ENCODE data around the gene CPED1.

CPED1 gene

GRCh38 chr7:121101083-121101482 is 112.6 kb downstream of the CPED1 start (continued):
- TF ChIP-seq ZNF623 (tag by site-specific recombination; IDR thresholded peaks at IDR 0.05) (no peak), ZNF792 (tag by site-specific recombination; IDR thresholded peaks at IDR 0.05) (no peak)

GRCh38 chr7:121101621-121102020 is 113.1 kb downstream of the CPED1 start:
- no peaks in the 10 kb centered on the region for H3K36me3 ChIP-seq (ENCODE audit: control insufficient read depth in 2 of 2, insufficient read depth in 1 of 2, low read length in 2 of 2)
- no peaks in the 10 kb centered on the region for H3K9me3 ChIP-seq (ENCODE audit: control insufficient read depth, insufficient read depth, low read depth, low read length)
- TF ChIP-seq ZNF174 (tag by site-specific recombination; IDR thresholded peaks at IDR 0.05) (no peak), HOXD13 (CRISPR knock-in tag; IDR thresholded peaks at IDR 0.05; ENCODE audit: borderline replicate concordance) (no peak)
- POLR2A ChIA-PET: interaction anchor here (0.6 kb wide), 1 partner anchor 151 kb away, joined by 3 read pairs; the partner anchor contains the start of gene ING3
- H3K4me3 ChIP-seq (ENCODE audit: low read depth, low read length): no peak overlapping the region
- CTCF ChIA-PET: interaction anchor here (1.4 kb wide), 1 partner anchor 295 kb away, joined by 3 read pairs; no protein-coding TSS in a partner anchor
- H3K4me1 ChIP-seq (ENCODE audit: control insufficient read depth, insufficient read depth, low read length): peaks cover 6% of the 10 kb centered on the region
- no peak overlapping the region for H3K27ac ChIP-seq (ENCODE audit: extremely low read depth, low read depth, low read length)

GRCh38 chr7:121102619-121103018 is 114.1 kb downstream of the CPED1 start:
- Histone ChIP-seq H3K4me3 (ENCODE audit: low read depth, low read length) (no peak overlapping the region), H3K27ac (ENCODE audit: extremely low read depth, low read depth, low read length) (no peak overlapping the region), H3K36me3 (ENCODE audit: control insufficient read depth in 2 of 2, insufficient read depth in 1 of 2, low read length in 2 of 2) (no peaks in the 10 kb centered on the region), H3K4me1 (ENCODE audit: control insufficient read depth, insufficient read depth, low read length) (peaks cover 6% of the 10 kb centered on the region), H3K9me3 (ENCODE audit: control insufficient read depth, insufficient read depth, low read depth, low read length) (no peaks in the 10 kb centered on the region)
- ChIA-PET POLR2A (no interaction called here), CTCF (interaction anchor here (0.6 to 1.4 kb wide), 3 partner anchors 42 to 296 kb away, joined by 3 to 4 read pairs (median 3); no protein-coding TSS in a partner anchor)
- TF ChIP-seq ZNF645 (tag by site-specific recombination; IDR thresholded peaks at IDR 0.05): no peak
- TF ChIP-seq ZNF24 (tag by site-specific recombination; IDR thresholded peaks at IDR 0.05): no peak
- no peak for TF ChIP-seq KLF8 (tag by site-specific recombination; IDR thresholded peaks at IDR 0.05)
- TF ChIP-seq ZSCAN23 (tag by site-specific recombination; IDR thresholded peaks at IDR 0.05): no peak
- no peak for TF ChIP-seq ZNF670 (tag by site-specific recombination; IDR thresholded peaks at IDR 0.05; ENCODE audit: low read depth)
- TF ChIP-seq ZNF248 (tag by site-specific recombination; IDR thresholded peaks at IDR 0.05): no peak
- TF ChIP-seq GLIS2 (tag by site-specific recombination; IDR thresholded peaks at IDR 0.05): no peak
- no peak for TF ChIP-seq ZNF518A (tag by site-specific recombination; conservative IDR thresholded peaks at IDR 0.05; ENCODE audit: low read depth)
- TF ChIP-seq ZNF548 (tag by site-specific recombination; IDR thresholded peaks at IDR 0.05): no peak
- TF ChIP-seq ZNF610 (tag by site-specific recombination; IDR thresholded peaks at IDR 0.05; ENCODE audit: borderline replicate concordance): no peak
- TF ChIP-seq, protein P1, sequence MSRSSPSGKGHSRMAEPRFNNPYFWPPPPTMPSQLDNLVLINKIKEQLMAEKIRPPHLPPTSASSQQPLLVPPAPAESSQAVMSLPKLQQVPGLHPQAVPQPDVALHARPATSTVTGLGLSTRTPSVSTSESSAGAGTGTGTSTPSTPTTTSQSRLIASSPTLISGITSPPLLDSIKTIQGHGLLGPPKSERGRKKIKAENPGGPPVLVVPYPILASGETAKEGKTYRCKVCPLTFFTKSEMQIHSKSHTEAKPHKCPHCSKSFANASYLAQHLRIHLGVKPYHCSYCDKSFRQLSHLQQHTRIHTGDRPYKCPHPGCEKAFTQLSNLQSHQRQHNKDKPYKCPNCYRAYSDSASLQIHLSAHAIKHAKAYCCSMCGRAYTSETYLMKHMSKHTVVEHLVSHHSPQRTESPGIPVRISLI (tag by site-specific recombination; IDR thresholded peaks at IDR 0.05): no peak
- no peak for TF ChIP-seq ZNF501 (tag by site-specific recombination; IDR thresholded peaks at IDR 0.05)
- TF ChIP-seq, protein P2, sequence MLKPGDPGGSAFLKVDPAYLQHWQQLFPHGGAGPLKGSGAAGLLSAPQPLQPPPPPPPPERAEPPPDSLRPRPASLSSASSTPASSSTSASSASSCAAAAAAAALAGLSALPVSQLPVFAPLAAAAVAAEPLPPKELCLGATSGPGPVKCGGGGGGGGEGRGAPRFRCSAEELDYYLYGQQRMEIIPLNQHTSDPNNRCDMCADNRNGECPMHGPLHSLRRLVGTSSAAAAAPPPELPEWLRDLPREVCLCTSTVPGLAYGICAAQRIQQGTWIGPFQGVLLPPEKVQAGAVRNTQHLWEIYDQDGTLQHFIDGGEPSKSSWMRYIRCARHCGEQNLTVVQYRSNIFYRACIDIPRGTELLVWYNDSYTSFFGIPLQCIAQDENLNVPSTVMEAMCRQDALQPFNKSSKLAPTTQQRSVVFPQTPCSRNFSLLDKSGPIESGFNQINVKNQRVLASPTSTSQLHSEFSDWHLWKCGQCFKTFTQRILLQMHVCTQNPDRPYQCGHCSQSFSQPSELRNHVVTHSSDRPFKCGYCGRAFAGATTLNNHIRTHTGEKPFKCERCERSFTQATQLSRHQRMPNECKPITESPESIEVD (tag by site-specific recombination; IDR thresholded peaks at IDR 0.05): no peak
